Thyroid gland (tissue), 4 donors: ENCODE data around the gene TUFT1.

Experiments used
- POLR2A ChIP-seq, 2 donors: fragments of 450-650 bp; IDR thresholded peaks; one replicate each; pipeline ENCODE4 v1.6.1; 2017; ENCODE audit warnings: antibody characterized with exemption in 2 of 2, mild to moderate bottlenecking in 2 of 2, moderate library complexity in 1 of 2
- TF ChIP-seq, protein P1 (sequence below), 6 experiments: fragments of 200-600 bp in 3 of 6; fragments of 450-650 bp in 3 of 6; sonication (generic) in 3 of 6; IDR thresholded peaks; one replicate each; pipeline ENCODE4 v1.5.1; 2016 to 2019; ENCODE audit warnings: antibody characterized with exemption in 6 of 6, mild to moderate bottlenecking in 2 of 6, inconsistent platforms in 1 of 6, moderate library complexity in 1 of 6

DNA sequence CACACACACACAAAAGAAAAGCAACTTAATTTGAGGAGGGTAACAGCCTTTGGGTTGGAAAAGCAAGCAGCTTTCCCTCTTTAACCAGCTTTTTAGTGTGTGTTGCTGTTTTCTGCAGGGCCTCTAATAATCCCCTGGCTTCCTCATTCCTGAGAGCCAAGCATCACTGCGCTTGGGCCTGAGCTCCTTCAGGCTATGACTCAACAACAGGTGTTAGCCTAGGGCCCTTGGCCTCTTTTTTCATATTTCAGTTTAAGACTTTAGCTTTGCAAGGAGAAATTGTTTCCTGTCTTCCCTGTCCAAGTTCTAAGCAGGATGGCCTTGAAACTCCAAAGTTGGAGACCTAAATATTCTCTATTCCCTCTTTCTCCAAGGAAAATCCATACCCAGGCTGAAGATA lies 45.5 kb downstream of the TUFT1 start:
- TF ChIP-seq, protein P1, sequence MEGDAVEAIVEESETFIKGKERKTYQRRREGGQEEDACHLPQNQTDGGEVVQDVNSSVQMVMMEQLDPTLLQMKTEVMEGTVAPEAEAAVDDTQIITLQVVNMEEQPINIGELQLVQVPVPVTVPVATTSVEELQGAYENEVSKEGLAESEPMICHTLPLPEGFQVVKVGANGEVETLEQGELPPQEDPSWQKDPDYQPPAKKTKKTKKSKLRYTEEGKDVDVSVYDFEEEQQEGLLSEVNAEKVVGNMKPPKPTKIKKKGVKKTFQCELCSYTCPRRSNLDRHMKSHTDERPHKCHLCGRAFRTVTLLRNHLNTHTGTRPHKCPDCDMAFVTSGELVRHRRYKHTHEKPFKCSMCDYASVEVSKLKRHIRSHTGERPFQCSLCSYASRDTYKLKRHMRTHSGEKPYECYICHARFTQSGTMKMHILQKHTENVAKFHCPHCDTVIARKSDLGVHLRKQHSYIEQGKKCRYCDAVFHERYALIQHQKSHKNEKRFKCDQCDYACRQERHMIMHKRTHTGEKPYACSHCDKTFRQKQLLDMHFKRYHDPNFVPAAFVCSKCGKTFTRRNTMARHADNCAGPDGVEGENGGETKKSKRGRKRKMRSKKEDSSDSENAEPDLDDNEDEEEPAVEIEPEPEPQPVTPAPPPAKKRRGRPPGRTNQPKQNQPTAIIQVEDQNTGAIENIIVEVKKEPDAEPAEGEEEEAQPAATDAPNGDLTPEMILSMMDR (IDR thresholded peaks at IDR 0.05) = no peak
- TF ChIP-seq POLR2A (IDR thresholded peaks at IDR 0.05) = no peak
